Fibroblast of upper back skin (primary cell): ENCODE measurements around the gene ZNF112.

Experiments
- DNase-seq: peaks from one replicate; pipeline ENCODE4 v3.0.0-alpha.2; 2013

Gene ZNF112

GRCh38 chr19:44280916-44281315, 75.6 kb downstream of the ZNF112 start:
- no peak for DNase-seq

- no peak for DNase-seq
Observed at GRCh38 chr19:44278181-44278690, 78.2 kb downstream of the ZNF112 start.

GRCh38 chr19:44277331-44277730, 79.1 kb downstream of the ZNF112 start:
- no peak for DNase-seq
